Stimulated activated naive CD8-positive, alpha-beta T cell treated with anti-CD3 and anti-CD28 coated beads, Interleukin-15, Interleukin-2, amounts not matched to agents 100 ng/mL and 50 ng/mL, for 24 hours (primary cell): Measurements from ENCODE around the gene CYLD.

Experiments
- H3K27ac Mint-ChIP-seq: one replicate; pipeline ENCODE4 v1.8.0; 2021; ENCODE audit warnings: mild to moderate bottlenecking, mixed read lengths
- H3K27me3 Mint-ChIP-seq: one replicate; pipeline ENCODE4 v1.8.0; 2021; ENCODE audit warnings: mixed read lengths
- H3K36me3 Mint-ChIP-seq: one replicate; pipeline ENCODE4 v1.8.0; 2021; ENCODE audit warnings: low read depth, mixed read lengths
- H3K4me1 Mint-ChIP-seq: one replicate; pipeline ENCODE4 v1.8.0; 2021; ENCODE audit warnings: low read depth, mixed read lengths
- H3K4me3 Mint-ChIP-seq: one replicate; pipeline ENCODE4 v1.8.0; 2021; ENCODE audit warnings: mild to moderate bottlenecking, mixed read lengths
- H3K9me3 Mint-ChIP-seq: one replicate; pipeline ENCODE4 v1.8.0; 2021; ENCODE audit warnings: mixed read lengths

The CYLD gene

GRCh38 chr16:50841081-50841886 lies 99.4 kb downstream of the CYLD start:
- H3K36me3 Mint-ChIP-seq = no peaks in the 10 kb centered on the region

GRCh38 chr16:50842013-50842505 lies 100.2 kb downstream of the CYLD start:
- Mint-ChIP-seq H3K27ac (no peak overlapping the region), H3K36me3 (no peaks in the 10 kb centered on the region), H3K9me3 (no peaks in the 10 kb centered on the region), H3K4me1 (peaks cover 29% of the 10 kb centered on the region), H3K27me3 (peaks cover 14% of the 10 kb centered on the region), H3K4me3 (no peak overlapping the region)

More at GRCh38 chr16:50841081-50841886, 99.4 kb downstream of the CYLD start:
- Mint-ChIP-seq H3K4me3 (peak overlapping the region; percentile 64), H3K9me3 (no peaks in the 10 kb centered on the region), H3K27me3 (peaks cover 14% of the 10 kb centered on the region), H3K27ac (no peak overlapping the region), H3K4me1 (peaks cover 29% of the 10 kb centered on the region)

- Mint-ChIP-seq H3K4me3 (no peak overlapping the region), H3K36me3 (no peaks in the 10 kb centered on the region), H3K27ac (no peak overlapping the region), H3K27me3 (peaks cover 18% of the 10 kb centered on the region), H3K4me1 (peaks cover 29% of the 10 kb centered on the region), H3K9me3 (no peaks in the 10 kb centered on the region)
Measured at GRCh38 chr16:50842589-50842988, 100.7 kb downstream of the CYLD start.

- H3K4me3 Mint-ChIP-seq = no peak overlapping the region
- H3K27ac Mint-ChIP-seq = no peak overlapping the region
- no peaks in the 10 kb centered on the region for H3K36me3 Mint-ChIP-seq
- peaks cover 24% of the 10 kb centered on the region for H3K4me1 Mint-ChIP-seq
- no peaks in the 10 kb centered on the region for H3K9me3 Mint-ChIP-seq
- peaks cover 18% of the 10 kb centered on the region for H3K27me3 Mint-ChIP-seq
Measured at GRCh38 chr16:50844840-50845239, 103.0 kb downstream of the CYLD start.

GRCh38 chr16:50845296-50845695 lies 103.4 kb downstream of the CYLD start:
- Mint-ChIP-seq H3K27me3 (peaks cover 15% of the 10 kb centered on the region), H3K36me3 (no peaks in the 10 kb centered on the region), H3K4me1 (peaks cover 24% of the 10 kb centered on the region), H3K9me3 (no peaks in the 10 kb centered on the region), H3K4me3 (no peak overlapping the region), H3K27ac (no peak overlapping the region)

- no peaks in the 10 kb centered on the region for H3K36me3 Mint-ChIP-seq
- peaks cover 13% of the 10 kb centered on the region for H3K27me3 Mint-ChIP-seq
- H3K4me3 Mint-ChIP-seq = no peak overlapping the region
- H3K27ac Mint-ChIP-seq = no peak overlapping the region
- H3K4me1 Mint-ChIP-seq = peaks cover 13% of the 10 kb centered on the region
- H3K9me3 Mint-ChIP-seq = no peaks in the 10 kb centered on the region
Measured at GRCh38 chr16:50846511-50846910, 104.6 kb downstream of the CYLD start.

GRCh38 chr16:50847166-50847565 lies 105.3 kb downstream of the CYLD start:
- no peaks in the 10 kb centered on the region for H3K36me3 Mint-ChIP-seq
- H3K9me3 Mint-ChIP-seq = no peaks in the 10 kb centered on the region
- no peak overlapping the region for H3K4me3 Mint-ChIP-seq
- H3K27ac Mint-ChIP-seq = no peak overlapping the region
- H3K4me1 Mint-ChIP-seq = peaks cover 6% of the 10 kb centered on the region
- peaks cover 11% of the 10 kb centered on the region for H3K27me3 Mint-ChIP-seq

- H3K27me3 Mint-ChIP-seq = peaks cover 7% of the 10 kb centered on the region
Measured at GRCh38 chr16:50848755-50849514, 107.0 kb downstream of the CYLD start.

More at GRCh38 chr16:50848755-50849514, 107.0 kb downstream of the CYLD start:
- Mint-ChIP-seq H3K9me3 (no peaks in the 10 kb centered on the region), H3K4me3 (no peak overlapping the region), H3K4me1 (no peaks in the 10 kb centered on the region), H3K36me3 (no peaks in the 10 kb centered on the region), H3K27ac (no peak overlapping the region)
